Retinal pigment epithelial cell (primary cell): ENCODE data around the gene ACTN2.

Experiments
- DNase-seq: peaks from one replicate; pipeline ENCODE4 v3.0.0-alpha.2; 2010; ENCODE audit warnings: low read depth
- H3K4me3 ChIP-seq: 2 replicates; pipeline ENCODE4 v1.5.1; 2011; ENCODE audit warnings: mild to moderate bottlenecking, low read length, control low read depth, moderate library complexity
- CTCF ChIP-seq: conservative IDR thresholded peaks from 2 replicates; pipeline ENCODE4 v1.5.1; 2011; ENCODE audit warnings: low read depth, low read length, control low read depth, inconsistent platforms

ACTN2 gene

GRCh38 chr1:236754525-236755210, 68.4 kb downstream of the ACTN2 start:
- no peak for DNase-seq
- TF ChIP-seq CTCF, result no peak
- no peak overlapping the region for H3K4me3 ChIP-seq

GRCh38 chr1:236757640-236758039, 71.3 kb downstream of the ACTN2 start:
- H3K4me3 ChIP-seq, result no peak overlapping the region
- no peak for DNase-seq
- TF ChIP-seq CTCF, result no peak

- H3K4me3 ChIP-seq, result no peak overlapping the region
- peak; percentile 66 for TF ChIP-seq CTCF
- DNase-seq, result no peak
Observed at GRCh38 chr1:236759252-236759859, 73.1 kb downstream of the ACTN2 start.

- no peak overlapping the region for H3K4me3 ChIP-seq
- DNase-seq, result no peak
- no peak for TF ChIP-seq CTCF
Observed at GRCh38 chr1:236760480-236760879, 74.2 kb downstream of the ACTN2 start.

- no peak overlapping the region for H3K4me3 ChIP-seq
- TF ChIP-seq CTCF, result no peak
- no peak for DNase-seq
Observed at GRCh38 chr1:236760986-236761385, 74.7 kb downstream of the ACTN2 start.

- TF ChIP-seq CTCF, result no peak
- no peak for DNase-seq
- no peak overlapping the region for H3K4me3 ChIP-seq
Observed at GRCh38 chr1:236761397-236762132, 75.3 kb downstream of the ACTN2 start.
